Neural cell (in vitro differentiated cells): ENCODE results near the gene SLC1A1. TPM values are rescaled to one million over a fixed set of nuclear protein-coding genes. Genes with fewer than 3 reads are reported as not detected.

ENCODE experiments used
- H2AFZ ChIP-seq: fragments of 200-600, 300-800 bp; sonication (generic), shearing (Covaris generic); 2 replicates; pipeline ENCODE4 v1.6.0; 2014; ENCODE audit warnings: low read depth, mild to moderate bottlenecking, antibody characterized with exemption, low read length, moderate library complexity
- H3F3A ChIP-seq: fragments of 200-600 bp; shearing (Covaris generic); 2 replicates; pipeline ENCODE4 v1.6.1; 2016; ENCODE audit warnings: mild to moderate bottlenecking, moderate library complexity, mixed read lengths, antibody characterized with exemption, low read length; ENCODE audit not compliant: insufficient read depth, poor library complexity, severe bottlenecking
- H3K27ac ChIP-seq: fragments of 200-600, 300-800 bp; sonication (generic), shearing (Covaris generic); 2 replicates; pipeline ENCODE4 v1.5.1; 2014; ENCODE audit warnings: mild to moderate bottlenecking, low read length, moderate library complexity
- H3K27me3 ChIP-seq: fragments of 300-800, 200-600 bp; sonication (generic), shearing (Covaris generic); 2 replicates; pipeline ENCODE4 v1.6.0; 2014; ENCODE audit warnings: mild to moderate bottlenecking, low read depth, low read length, moderate library complexity; ENCODE audit not compliant: insufficient read depth
- H3K36me3 ChIP-seq: fragments of 300-800, 200-600 bp; sonication (generic), shearing (Covaris generic); 2 replicates; pipeline ENCODE4 v1.5.1; 2014; ENCODE audit warnings: mild to moderate bottlenecking, antibody characterized with exemption, low read length, moderate library complexity; ENCODE audit not compliant: insufficient read depth
- H3K4me2 ChIP-seq: fragments of 300-800, 200-600 bp; sonication (generic), shearing (Covaris generic); 2 replicates; pipeline ENCODE4 v1.6.0; 2014; ENCODE audit warnings: mild to moderate bottlenecking, low read length
- H3K4me3 ChIP-seq: fragments of 300-800, 200-600 bp; sonication (generic), shearing (Covaris generic); 2 replicates; pipeline ENCODE4 v1.5.1; 2014; ENCODE audit warnings: mild to moderate bottlenecking, low read length, moderate library complexity
- H3K79me2 ChIP-seq: fragments of 200-600 bp; shearing (Covaris generic); replicated peaks from 2 replicates; pipeline ENCODE4 v1.6.0; 2014; ENCODE audit warnings: mild to moderate bottlenecking, low read length, moderate library complexity; ENCODE audit not compliant: insufficient read depth
- H3K9ac ChIP-seq: fragments of 300-800, 200-600 bp; sonication (generic), shearing (Covaris generic); 2 replicates; pipeline ENCODE4 v1.6.1; 2016; ENCODE audit warnings: mild to moderate bottlenecking, low read length, mixed read lengths
- H3K9me2 ChIP-seq: fragments of 200-600 bp; shearing (Covaris generic); 2 replicates; pipeline ENCODE4 v1.6.1; 2016; ENCODE audit warnings: mild to moderate bottlenecking, low read length, mixed read lengths; ENCODE audit not compliant: insufficient read depth
- H3K9me3 ChIP-seq: fragments of 200-600, 300-800 bp; sonication (generic), shearing (Covaris generic); 2 replicates; pipeline ENCODE4 v1.6.1; 2016; ENCODE audit warnings: mild to moderate bottlenecking, mixed run types, low read length, moderate library complexity, mixed read lengths
- H4K20me1 ChIP-seq: fragments of 200-600 bp; shearing (Covaris generic); 2 replicates; pipeline ENCODE4 v1.6.1; 2016; ENCODE audit warnings: mild to moderate bottlenecking, mixed run types; ENCODE audit not compliant: insufficient read depth
- CTCF ChIP-seq: fragments of 450-650 bp; IDR thresholded peaks from 2 replicates; pipeline ENCODE4 v1.5.1; 2014; ENCODE audit warnings: antibody characterized with exemption, mild to moderate bottlenecking, moderate library complexity; ENCODE audit not compliant: poor library complexity, severe bottlenecking
- EP300 ChIP-seq: fragments of 450-650 bp; conservative IDR thresholded peaks from 2 replicates; pipeline ENCODE4 v1.6.1; 2014; ENCODE audit warnings: antibody characterized with exemption, mild to moderate bottlenecking, moderate library complexity; ENCODE audit not compliant: poor library complexity, severe bottlenecking
- EZH2 ChIP-seq: fragments of 200-600, 300-800 bp; shearing (Covaris generic), sonication (generic); IDR thresholded peaks from 2 replicates; pipeline ENCODE4 v1.6.1; 2014; ENCODE audit warnings: antibody characterized with exemption, low read length, borderline replicate concordance, mild to moderate bottlenecking; ENCODE audit not compliant: insufficient read depth, poor library complexity, severe bottlenecking
- MXI1 ChIP-seq: fragments of 450-650 bp; conservative IDR thresholded peaks from 2 replicates; pipeline ENCODE4 v1.6.1; 2014; ENCODE audit warnings: antibody characterized with exemption, mild to moderate bottlenecking; ENCODE audit not compliant: poor library complexity, severe bottlenecking
- POLR2AphosphoS5 ChIP-seq: IDR thresholded peaks from 2 replicates; pipeline ENCODE4 v1.6.1; 2012
- RAD21 ChIP-seq: fragments of 450-650 bp; conservative IDR thresholded peaks from 2 replicates; pipeline ENCODE4 v1.6.1; 2014; ENCODE audit warnings: antibody characterized with exemption, mild to moderate bottlenecking, moderate library complexity
- REST ChIP-seq: IDR thresholded peaks from 2 replicates; pipeline ENCODE4 v1.6.1; 2012; ENCODE audit warnings: borderline replicate concordance
- SMC3 ChIP-seq: fragments of 450-650 bp; conservative IDR thresholded peaks from 2 replicates; pipeline ENCODE4 v1.6.1; 2014; ENCODE audit warnings: antibody characterized with exemption, mild to moderate bottlenecking, moderate library complexity; ENCODE audit not compliant: poor library complexity
- TAF1 ChIP-seq: IDR thresholded peaks from 2 replicates; pipeline ENCODE4 v1.6.1; 2012; ENCODE audit warnings: low read depth
- polyA plus RNA-seq: library from polyadenylated mRNA; depleted of rRNA; stranded (reverse); fragments of >200 nt; gene quantifications from 2 replicates; pipeline ENCODE4 v1.2.3, GENCODE V29; 2014

Gene SLC1A1
- polyA plus RNA-seq, 1 donor from 2014 or later, result 30.8 TPM

- Histone ChIP-seq H3K27me3 (no peaks in the 10 kb centered on the region), H3K27ac (no peak overlapping the region), H3K79me2 (no peaks in the 10 kb centered on the region), H3K36me3 (no peaks in the 10 kb centered on the region), H3K9ac (no peak overlapping the region), H3K4me3 (no peak overlapping the region), H2AFZ (no peak overlapping the region), H3F3A (no peaks in the 10 kb centered on the region), H3K4me2 (no peak overlapping the region), H3K9me3 (no peaks in the 10 kb centered on the region), H3K9me2 (no peaks in the 10 kb centered on the region), H4K20me1 (no peaks in the 10 kb centered on the region)
- TF ChIP-seq TAF1, result no peak
- no peak for TF ChIP-seq EZH2
- no peak for TF ChIP-seq RAD21
- TF ChIP-seq CTCF, result no peak
- no peak for TF ChIP-seq POLR2AphosphoS5
- TF ChIP-seq REST, result no peak
- no peak for TF ChIP-seq MXI1
Observed at GRCh38 chr9:4510546-4511322, 20.5 kb downstream of the SLC1A1 start.

GRCh38 chr9:4514252-4515128 lies 24.2 kb downstream of the SLC1A1 start:
- no peaks in the 10 kb centered on the region for H3K9me3 ChIP-seq
- H3K36me3 ChIP-seq, result no peaks in the 10 kb centered on the region
- no peak overlapping the region for H3K27ac ChIP-seq
- H3K27me3 ChIP-seq, result no peaks in the 10 kb centered on the region
- H3F3A ChIP-seq, result no peaks in the 10 kb centered on the region
- no peak overlapping the region for H3K9ac ChIP-seq
- no peaks in the 10 kb centered on the region for H4K20me1 ChIP-seq
- H3K9me2 ChIP-seq, result no peaks in the 10 kb centered on the region
- no peak overlapping the region for H2AFZ ChIP-seq
- no peaks in the 10 kb centered on the region for H3K79me2 ChIP-seq
- TF ChIP-seq RAD21, result no peak
- TF ChIP-seq CTCF, result no peak
- no peak for TF ChIP-seq MXI1
- no peak for TF ChIP-seq EP300
- no peak for TF ChIP-seq SMC3
- no peak for TF ChIP-seq REST
- TF ChIP-seq POLR2AphosphoS5, result no peak
- no peak for TF ChIP-seq EZH2
- no peak for TF ChIP-seq TAF1
- H3K4me2 ChIP-seq, result no peak overlapping the region
- H3K4me3 ChIP-seq, result no peak overlapping the region
